Measurements from ENCODE around the gene MADCAM1. TPM values are rescaled to one million over a fixed set of nuclear protein-coding genes. Genes with fewer than 3 reads are reported as not detected.

MADCAM1 gene
- total RNA-seq, 1 experiment from 2014 or later: 0.97 TPM

DNA sequence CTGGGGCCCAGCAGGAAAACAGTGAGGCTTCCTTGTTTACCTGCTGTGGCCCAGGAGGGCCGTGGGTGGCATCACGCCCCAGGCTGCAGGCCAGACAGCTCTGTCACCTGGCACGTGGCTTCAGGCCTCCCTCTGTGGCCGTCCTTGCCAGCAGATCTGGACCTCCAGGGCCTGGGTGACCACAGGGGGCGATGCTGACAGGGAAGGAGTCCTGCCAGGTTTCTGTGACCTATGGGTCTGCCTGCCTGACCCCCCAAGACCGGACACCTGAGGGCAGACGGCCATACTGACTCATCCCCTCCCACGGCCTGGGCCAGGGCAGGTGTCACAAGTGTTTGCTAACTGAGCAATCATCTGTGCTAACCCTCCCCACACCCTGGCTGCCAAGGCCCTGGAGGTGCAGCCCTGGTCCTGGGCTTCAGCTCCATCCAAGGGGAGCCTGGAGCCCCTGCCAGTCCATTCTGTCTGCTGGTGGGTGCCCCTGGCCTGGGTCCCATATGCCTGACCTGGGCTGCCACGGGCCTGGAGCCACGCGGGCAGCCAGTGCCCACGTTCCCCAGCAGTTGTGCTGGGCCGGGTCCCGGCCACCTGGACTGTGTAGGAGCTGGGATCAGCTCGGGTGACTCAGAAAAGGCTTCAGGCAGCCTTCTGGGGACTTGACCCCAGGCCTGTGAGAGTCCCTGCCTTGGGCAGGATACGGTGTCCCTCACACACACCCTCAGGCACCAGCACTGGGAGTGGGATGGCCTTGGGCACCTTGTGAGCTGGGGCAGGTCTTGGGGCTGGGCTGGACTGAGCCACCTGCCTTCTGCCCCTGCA is 38.9 kb downstream of the MADCAM1 start:
- no peaks in the 10 kb centered on the region for H3K27me3 ChIP-seq (ENCODE audit: low read length)
- H3K36me3 ChIP-seq (ENCODE audit: insufficient read depth, low read length): no peaks in the 10 kb centered on the region
- no peak overlapping the region for H3K9ac ChIP-seq (ENCODE audit: low read length)
- no peak overlapping the region for H3K4me2 ChIP-seq (ENCODE audit: low read depth, low read length, poor library complexity, severe bottlenecking)
- H3K27ac ChIP-seq (ENCODE audit: low read length): no peak overlapping the region
- peaks cover 31% of the 10 kb centered on the region for H4K20me1 ChIP-seq (ENCODE audit: insufficient read depth, low read depth, low read length)
- no peak for DNase-seq
- peaks cover 18% of the 10 kb centered on the region for H3K4me1 ChIP-seq (ENCODE audit: low read length)
- H2AFZ ChIP-seq (ENCODE audit: low read length): no peak overlapping the region
- H3K9me3 ChIP-seq (ENCODE audit: low read length): no peaks in the 10 kb centered on the region
- H3K4me3 ChIP-seq (ENCODE audit: low read length): no peak overlapping the region
- H3K79me2 ChIP-seq (ENCODE audit: low read length): peaks cover 36% of the 10 kb centered on the region
- H3K9me2 ChIP-seq (replicated peaks; ENCODE audit: insufficient read depth, low read length): no peaks in the 10 kb centered on the region

DNA sequence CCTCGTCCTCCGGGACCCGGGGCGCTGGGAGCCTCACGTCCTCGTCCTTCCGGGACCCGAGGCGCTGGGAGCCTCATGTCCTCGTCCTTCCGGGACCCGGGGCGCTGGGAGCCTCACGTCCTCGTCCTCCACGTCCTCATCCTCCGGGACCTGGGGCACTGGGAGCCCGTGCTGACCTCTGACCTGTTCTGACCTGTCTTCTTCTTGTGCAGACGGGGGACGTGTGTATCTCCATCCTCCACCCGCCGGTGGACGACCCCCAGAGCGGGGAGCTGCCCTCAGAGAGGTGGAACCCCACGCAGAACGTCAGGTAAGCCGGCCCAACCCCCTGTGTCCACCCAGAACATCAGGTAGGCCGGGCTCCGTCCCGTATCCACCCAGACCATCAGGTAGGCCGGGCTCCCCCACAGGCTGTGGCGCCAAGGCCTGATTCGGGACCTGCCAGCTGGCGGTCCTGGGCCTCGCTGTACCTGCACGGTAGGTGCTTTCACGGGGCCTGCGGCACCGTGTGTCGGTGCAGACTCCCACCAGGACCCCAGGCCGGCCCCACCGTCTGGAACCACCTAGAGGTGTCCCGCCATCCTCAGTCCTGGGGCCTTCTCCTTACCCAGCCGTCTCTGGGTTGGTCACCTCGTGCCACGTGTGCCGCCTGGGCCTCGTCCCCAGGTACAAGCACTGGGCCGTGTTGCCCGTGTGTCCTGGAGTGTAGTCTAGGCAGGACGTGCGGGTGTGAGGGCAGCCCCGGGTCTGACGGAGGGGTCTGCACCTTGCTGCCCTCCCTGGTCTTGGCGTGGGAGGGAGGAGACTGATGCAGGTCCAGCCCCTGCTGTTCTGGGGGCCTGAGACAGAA is 40.0 kb downstream of the MADCAM1 start:
- peaks cover 11% of the 10 kb centered on the region for H3K4me1 ChIP-seq (ENCODE audit: low read length)
- H3K9me3 ChIP-seq (ENCODE audit: low read length): no peaks in the 10 kb centered on the region
- H3K4me2 ChIP-seq (ENCODE audit: low read depth, low read length, poor library complexity, severe bottlenecking): no peak overlapping the region
- no peak overlapping the region for H3K9ac ChIP-seq (ENCODE audit: low read length)
- no peaks in the 10 kb centered on the region for H3K36me3 ChIP-seq (ENCODE audit: insufficient read depth, low read length)
- H3K9me2 ChIP-seq (replicated peaks; ENCODE audit: insufficient read depth, low read length): no peaks in the 10 kb centered on the region
- no peaks in the 10 kb centered on the region for H3K27me3 ChIP-seq (ENCODE audit: low read length)
- no peak overlapping the region for H3K27ac ChIP-seq (ENCODE audit: low read length)
- no peak for DNase-seq
- peaks cover 31% of the 10 kb centered on the region for H4K20me1 ChIP-seq (ENCODE audit: insufficient read depth, low read depth, low read length)
- H3K79me2 ChIP-seq (ENCODE audit: low read length): peaks cover 36% of the 10 kb centered on the region
- no peak overlapping the region for H3K4me3 ChIP-seq (ENCODE audit: low read length)
- H2AFZ ChIP-seq (ENCODE audit: low read length): no peak overlapping the region

DNA sequence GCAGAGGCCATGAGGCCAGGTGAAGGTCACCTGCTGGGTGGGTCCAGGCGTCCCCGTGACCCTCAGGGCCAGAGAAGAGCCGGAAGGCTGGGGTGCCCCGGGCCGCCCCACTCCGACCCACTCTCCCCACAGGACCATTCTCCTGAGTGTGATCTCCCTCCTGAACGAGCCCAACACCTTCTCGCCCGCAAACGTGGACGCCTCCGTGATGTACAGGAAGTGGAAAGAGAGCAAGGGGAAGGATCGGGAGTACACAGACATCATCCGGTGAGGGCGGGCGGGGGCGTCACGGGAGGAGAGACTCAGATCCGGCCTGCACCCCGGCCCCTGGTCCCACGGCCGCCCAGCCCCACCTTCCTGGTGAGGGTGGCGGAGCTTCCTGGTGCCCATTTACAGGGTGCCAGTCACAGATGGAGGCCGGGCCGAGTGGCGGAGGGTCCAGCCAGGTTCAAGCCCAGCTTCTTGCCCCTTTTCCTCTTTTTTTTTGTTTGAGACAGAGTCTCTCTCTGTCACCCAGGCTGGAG is 40.7 kb downstream of the MADCAM1 start:
- no peak overlapping the region for H2AFZ ChIP-seq (ENCODE audit: low read length)
- H3K4me2 ChIP-seq (ENCODE audit: low read depth, low read length, poor library complexity, severe bottlenecking): no peak overlapping the region
- H3K4me1 ChIP-seq (ENCODE audit: low read length): peaks cover 11% of the 10 kb centered on the region
- DNase-seq: no peak
- no peaks in the 10 kb centered on the region for H3K27me3 ChIP-seq (ENCODE audit: low read length)
- peaks cover 31% of the 10 kb centered on the region for H4K20me1 ChIP-seq (ENCODE audit: insufficient read depth, low read depth, low read length)
- H3K9me3 ChIP-seq (ENCODE audit: low read length): no peaks in the 10 kb centered on the region
- H3K4me3 ChIP-seq (ENCODE audit: low read length): no peak overlapping the region
- H3K79me2 ChIP-seq (ENCODE audit: low read length): peaks cover 34% of the 10 kb centered on the region
- no peak overlapping the region for H3K9ac ChIP-seq (ENCODE audit: low read length)
- no peaks in the 10 kb centered on the region for H3K9me2 ChIP-seq (replicated peaks; ENCODE audit: insufficient read depth, low read length)
- H3K36me3 ChIP-seq (ENCODE audit: insufficient read depth, low read length): no peaks in the 10 kb centered on the region
- H3K27ac ChIP-seq (ENCODE audit: low read length): no peak overlapping the region

DNA sequence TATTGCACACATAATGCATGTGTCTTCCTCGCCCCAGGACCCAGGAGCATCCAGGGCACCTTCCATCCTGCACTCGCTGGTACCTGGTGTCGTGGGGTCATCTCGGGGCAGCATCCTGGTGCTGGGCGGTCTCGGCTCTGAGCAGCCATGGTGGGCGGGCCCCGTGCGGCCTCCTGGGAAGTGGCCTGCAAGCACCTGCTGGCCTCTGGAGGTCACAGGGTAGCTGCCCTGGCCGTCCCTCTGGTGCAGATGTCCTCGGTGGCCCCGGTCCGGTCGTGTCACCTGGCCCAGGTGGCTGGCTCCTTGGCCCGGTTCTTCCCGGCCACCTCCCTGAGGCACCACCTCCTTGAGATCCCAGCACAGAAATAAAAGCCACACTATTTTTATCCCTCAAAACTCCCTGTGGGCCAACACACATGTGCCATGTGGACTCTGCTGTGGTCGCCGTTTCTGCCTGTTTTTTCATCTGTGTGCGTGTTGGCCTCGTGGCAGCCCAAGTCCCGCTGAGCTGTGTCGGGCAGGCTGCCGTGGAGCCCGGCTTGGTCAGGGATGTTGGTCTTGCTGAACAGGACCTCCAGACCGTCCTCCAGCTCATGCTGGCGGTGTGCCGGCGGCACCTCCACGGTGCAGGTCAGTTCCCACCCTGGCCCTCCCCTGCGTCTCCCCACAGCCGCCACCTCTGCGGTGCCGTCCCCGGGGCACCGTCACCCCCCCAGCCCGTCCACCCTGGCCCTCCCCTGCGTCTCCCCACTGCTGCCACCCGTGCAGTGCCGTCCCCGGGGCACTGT is 42.5 kb downstream of the MADCAM1 start:
- Histone ChIP-seq H3K27me3 (ENCODE audit: low read length) (no peaks in the 10 kb centered on the region), H3K9ac (ENCODE audit: low read length) (no peak overlapping the region), H3K36me3 (ENCODE audit: insufficient read depth, low read length) (no peaks in the 10 kb centered on the region), H3K27ac (ENCODE audit: low read length) (no peak overlapping the region), H3K4me1 (ENCODE audit: low read length) (peaks cover under 1% of the 10 kb centered on the region), H4K20me1 (ENCODE audit: insufficient read depth, low read depth, low read length) (peaks cover 13% of the 10 kb centered on the region), H3K9me2 (replicated peaks; ENCODE audit: insufficient read depth, low read length) (no peaks in the 10 kb centered on the region), H3K4me3 (ENCODE audit: low read length) (no peak overlapping the region), H3K79me2 (ENCODE audit: low read length) (peaks cover 15% of the 10 kb centered on the region), H2AFZ (ENCODE audit: low read length) (no peak overlapping the region), H3K4me2 (ENCODE audit: low read depth, low read length, poor library complexity, severe bottlenecking) (no peak overlapping the region), H3K9me3 (ENCODE audit: low read length) (no peaks in the 10 kb centered on the region)
- no peak for DNase-seq

DNA sequence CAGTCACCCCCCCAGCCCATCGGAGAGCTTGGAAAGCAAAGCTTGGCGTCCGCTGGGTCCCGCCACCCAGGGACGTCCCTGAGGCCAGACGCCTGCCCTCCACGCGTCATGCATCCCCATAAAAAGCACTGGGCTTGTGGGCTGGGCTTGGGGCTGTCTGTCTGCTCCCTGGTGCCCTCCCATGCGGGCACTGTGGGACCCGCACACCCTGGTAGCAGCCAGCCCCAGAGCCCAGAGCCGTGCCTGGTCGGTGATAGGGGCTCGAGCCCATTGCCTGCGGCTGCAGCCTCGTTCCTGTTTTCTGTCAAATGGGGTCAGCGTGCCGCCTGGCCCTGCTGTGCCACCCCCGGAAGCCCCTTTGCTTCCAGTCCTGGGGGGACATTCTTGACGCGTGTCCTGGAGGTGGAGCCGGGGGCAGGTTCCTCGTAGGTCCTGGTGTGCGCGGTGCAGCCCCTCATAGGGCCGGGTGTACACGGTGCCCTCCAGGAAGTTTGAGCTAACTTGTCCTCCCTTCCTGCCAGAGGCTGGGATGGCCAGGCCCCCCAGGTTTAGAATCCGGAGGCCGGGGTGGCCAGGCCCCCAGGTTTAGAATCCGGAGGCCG is 43.2 kb downstream of the MADCAM1 start:
- no peak for DNase-seq
- peaks cover 8% of the 10 kb centered on the region; the same call in 1 of the 2 replicates for H4K20me1 ChIP-seq (ENCODE audit: insufficient read depth, low read depth, low read length)
- no peak overlapping the region for H3K4me2 ChIP-seq (ENCODE audit: low read depth, low read length, poor library complexity, severe bottlenecking)
- H3K79me2 ChIP-seq (ENCODE audit: low read length): peaks cover 8% of the 10 kb centered on the region
- no peak overlapping the region for H3K9ac ChIP-seq (ENCODE audit: low read length)
- H3K4me3 ChIP-seq (ENCODE audit: low read length): no peak overlapping the region
- H3K36me3 ChIP-seq (ENCODE audit: insufficient read depth, low read length): no peaks in the 10 kb centered on the region
- no peaks in the 10 kb centered on the region for H3K9me2 ChIP-seq (replicated peaks; ENCODE audit: insufficient read depth, low read length)
- no peaks in the 10 kb centered on the region for H3K9me3 ChIP-seq (ENCODE audit: low read length)
- H3K27ac ChIP-seq (ENCODE audit: low read length): no peak overlapping the region
- H3K4me1 ChIP-seq (ENCODE audit: low read length): no peaks in the 10 kb centered on the region
- no peaks in the 10 kb centered on the region for H3K27me3 ChIP-seq (ENCODE audit: low read length)
- H2AFZ ChIP-seq (ENCODE audit: low read length): no peak overlapping the region

DNA sequence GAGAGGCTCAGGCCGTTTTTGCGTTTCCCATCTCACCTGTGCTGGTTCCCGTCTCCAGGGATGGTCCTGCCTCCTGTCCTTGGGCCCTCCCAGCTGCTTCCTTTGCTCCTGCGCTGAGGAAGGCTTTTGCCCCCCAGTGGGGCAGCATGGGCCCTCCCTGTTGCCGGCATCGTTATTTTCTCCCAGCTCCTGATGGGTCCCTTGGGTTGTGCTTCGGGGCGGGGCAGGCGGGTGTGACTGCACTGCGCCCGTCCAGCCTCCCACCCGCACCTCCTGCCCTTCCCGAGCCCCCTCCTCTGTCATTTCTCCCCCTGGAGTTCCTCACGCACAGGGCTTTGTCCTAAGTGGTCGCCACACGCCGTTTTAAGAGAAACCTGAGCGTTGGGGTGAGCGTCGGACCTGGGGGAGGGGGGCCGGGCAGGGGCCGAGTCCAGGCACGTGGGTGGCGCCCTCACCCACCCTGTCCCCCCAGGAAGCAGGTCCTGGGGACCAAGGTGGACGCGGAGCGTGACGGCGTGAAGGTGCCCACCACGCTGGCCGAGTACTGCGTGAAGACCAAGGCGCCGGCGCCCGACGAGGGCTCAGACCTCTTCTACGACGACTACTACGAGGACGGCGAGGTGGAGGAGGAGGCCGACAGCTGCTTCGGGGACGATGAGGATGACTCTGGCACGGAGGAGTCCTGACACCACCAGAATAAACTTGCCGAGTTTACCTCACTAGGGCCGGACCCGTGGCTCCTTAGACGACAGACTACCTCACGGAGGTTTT is 44.8 kb downstream of the MADCAM1 start:
- H3K36me3 ChIP-seq (ENCODE audit: insufficient read depth, low read length): no peaks in the 10 kb centered on the region
- no peak overlapping the region for H3K9ac ChIP-seq (ENCODE audit: low read length)
- H3K4me1 ChIP-seq (ENCODE audit: low read length): no peaks in the 10 kb centered on the region
- no peaks in the 10 kb centered on the region for H3K27me3 ChIP-seq (ENCODE audit: low read length)
- no peaks in the 10 kb centered on the region for H3K9me3 ChIP-seq (ENCODE audit: low read length)
- no peak overlapping the region for H3K4me2 ChIP-seq (ENCODE audit: low read depth, low read length, poor library complexity, severe bottlenecking)
- H3K9me2 ChIP-seq (replicated peaks; ENCODE audit: insufficient read depth, low read length): no peaks in the 10 kb centered on the region
- no peak overlapping the region for H3K27ac ChIP-seq (ENCODE audit: low read length)
- no peaks in the 10 kb centered on the region for H4K20me1 ChIP-seq (ENCODE audit: insufficient read depth, low read depth, low read length)
- H3K79me2 ChIP-seq (ENCODE audit: low read length): no peaks in the 10 kb centered on the region
- H2AFZ ChIP-seq (ENCODE audit: low read length): no peak overlapping the region
- DNase-seq: no peak
- no peak overlapping the region for H3K4me3 ChIP-seq (ENCODE audit: low read length)

DNA sequence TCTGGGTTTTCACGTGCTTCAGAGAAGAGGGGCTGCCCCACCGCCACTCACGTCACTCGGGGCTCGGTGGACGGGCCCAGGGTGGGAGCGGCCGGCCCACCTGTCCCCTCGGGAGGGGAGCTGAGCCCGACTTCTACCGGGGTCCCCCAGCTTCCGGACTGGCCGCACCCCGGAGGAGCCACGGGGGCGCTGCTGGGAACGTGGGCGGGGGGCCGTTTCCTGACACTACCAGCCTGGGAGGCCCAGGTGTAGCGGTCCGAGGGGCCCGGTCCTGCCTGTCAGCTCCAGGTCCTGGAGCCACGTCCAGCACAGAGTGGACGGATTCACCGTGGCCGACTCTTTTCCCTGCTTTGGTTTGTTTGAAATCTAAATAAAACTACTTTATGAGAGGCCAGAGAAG is 45.4 kb downstream of the MADCAM1 start:
- H4K20me1 ChIP-seq (ENCODE audit: insufficient read depth, low read depth, low read length): no peaks in the 10 kb centered on the region
- H3K4me2 ChIP-seq (ENCODE audit: low read depth, low read length, poor library complexity, severe bottlenecking): no peak overlapping the region
- no peaks in the 10 kb centered on the region for H3K27me3 ChIP-seq (ENCODE audit: low read length)
- H3K4me3 ChIP-seq (ENCODE audit: low read length): no peak overlapping the region
- no peak for DNase-seq
- H3K9me3 ChIP-seq (ENCODE audit: low read length): no peaks in the 10 kb centered on the region
- H3K9ac ChIP-seq (ENCODE audit: low read length): no peak overlapping the region
- H3K4me1 ChIP-seq (ENCODE audit: low read length): no peaks in the 10 kb centered on the region
- H2AFZ ChIP-seq (ENCODE audit: low read length): no peak overlapping the region
- no peaks in the 10 kb centered on the region for H3K36me3 ChIP-seq (ENCODE audit: insufficient read depth, low read length)
- H3K27ac ChIP-seq (ENCODE audit: low read length): no peak overlapping the region
- H3K79me2 ChIP-seq (ENCODE audit: low read length): no peaks in the 10 kb centered on the region
- H3K9me2 ChIP-seq (replicated peaks; ENCODE audit: insufficient read depth, low read length): no peaks in the 10 kb centered on the region
